Chondrocyte (in vitro differentiated cells): Measurements from ENCODE around the gene DNAJB8. TPM values are rescaled to one million over a fixed set of nuclear protein-coding genes. Genes with fewer than 3 reads are reported as not detected.

Source experiments
- DNase-seq: peaks from one replicate; pipeline ENCODE4 v3.0.0; 2021; ENCODE audit warnings: mixed read lengths, low spot score
- H3K27ac Mint-ChIP-seq: one replicate; pipeline ENCODE4 v1.8.0; 2021; ENCODE audit warnings: mild to moderate bottlenecking, moderate library complexity, mixed read lengths; ENCODE audit not compliant: unreplicated experiment
- H3K27me3 Mint-ChIP-seq: 2 replicates; pipeline ENCODE4 v1.8.0; 2021; ENCODE audit warnings: low read depth, mixed read lengths
- H3K36me3 Mint-ChIP-seq: 2 replicates; pipeline ENCODE4 v1.8.0; 2021; ENCODE audit warnings: low read depth, mixed read lengths
- H3K4me1 Mint-ChIP-seq: 2 replicates; pipeline ENCODE4 v1.8.0; 2021; ENCODE audit warnings: low read depth, mild to moderate bottlenecking, mixed read lengths
- H3K4me3 Mint-ChIP-seq: one replicate; pipeline ENCODE4 v1.8.0; 2021; ENCODE audit warnings: mild to moderate bottlenecking, moderate library complexity, mixed read lengths; ENCODE audit not compliant: unreplicated experiment
- H3K9me3 Mint-ChIP-seq: 2 replicates; pipeline ENCODE4 v1.8.0; 2021; ENCODE audit warnings: low read depth, mixed read lengths
- CTCF ChIP-seq: fragments of 200-600 bp; sonication (generic); IDR thresholded peaks from 2 replicates; pipeline ENCODE4 v1.5.0; 2021; ENCODE audit warnings: antibody characterized with exemption, mild to moderate bottlenecking, moderate library complexity
- total RNA-seq: library from RNA; stranded (reverse); gene quantifications from 3 replicates; pipeline ENCODE4 v1.2.1, GENCODE V29; 2021

The DNAJB8 gene
- total RNA-seq, 1 donor from 2014 or later, result not detected

- Mint-ChIP-seq H3K27ac (no peak overlapping the region), H3K27me3 (peaks cover 59% of the 10 kb centered on the region), H3K4me1 (peaks cover 25% of the 10 kb centered on the region), H3K4me3 (no peak overlapping the region), H3K9me3 (no peaks in the 10 kb centered on the region), H3K36me3 (peaks cover 2% of the 10 kb centered on the region)
- no peak for TF ChIP-seq CTCF
- no peak for DNase-seq
Observed at GRCh38 chr3:128493570-128494366, 27.1 kb upstream of the DNAJB8 start.

GRCh38 chr3:128492671-128493569, 26.2 kb upstream of the DNAJB8 start, which contains the start of gene GATA2:
TSS of gene GATA2 (minus strand) at chr3:128493201. CDS start at chr3:128487031, 6,170 bp downstream.
- H3K9me3 Mint-ChIP-seq, result no peaks in the 10 kb centered on the region
- H3K4me3 Mint-ChIP-seq, result no peak within 1 kb of the TSS
- H3K4me1 Mint-ChIP-seq, result peaks cover 24% of the 10 kb centered on the region
- peaks cover 2% of the 10 kb centered on the region for H3K36me3 Mint-ChIP-seq
- peak; percentile 47 for TF ChIP-seq CTCF
- DNase-seq, result peak; percentile 76
- H3K27ac Mint-ChIP-seq, result no peak within 1 kb of the TSS
- H3K27me3 Mint-ChIP-seq, result peaks cover 58% of the 10 kb centered on the region

GRCh38 chr3:128491941-128492670, 25.4 kb upstream of the DNAJB8 start:
- H3K36me3 Mint-ChIP-seq, result peaks cover 2% of the 10 kb centered on the region
- DNase-seq, result peak; percentile 57
- H3K9me3 Mint-ChIP-seq, result no peaks in the 10 kb centered on the region
- H3K27me3 Mint-ChIP-seq, result peaks cover 59% of the 10 kb centered on the region
- TF ChIP-seq CTCF, result no peak
- no peak overlapping the region for H3K27ac Mint-ChIP-seq
- H3K4me1 Mint-ChIP-seq, result peaks cover 25% of the 10 kb centered on the region
- H3K4me3 Mint-ChIP-seq, result no peak overlapping the region

GRCh38 chr3:128491691-128491940, 24.9 kb upstream of the DNAJB8 start:
- no peak for DNase-seq
- Mint-ChIP-seq H3K4me1 (peaks cover 24% of the 10 kb centered on the region), H3K36me3 (peaks cover 2% of the 10 kb centered on the region), H3K27ac (no peak overlapping the region), H3K9me3 (no peaks in the 10 kb centered on the region), H3K4me3 (no peak overlapping the region), H3K27me3 (peaks cover 59% of the 10 kb centered on the region)
- no peak for TF ChIP-seq CTCF
